GM12892 (cell line): Measurements from ENCODE around the gene ARL2BP.
"Not testable (repeated sequence)": the region's sequence is repeated elsewhere in the genome, so short reads cannot be mapped to it uniquely, and the experiment has no call there.

Source experiments
- POLR2A ChIP-seq: IDR thresholded peaks from 2 replicates; pipeline ENCODE4 v1.6.1; 2011; ENCODE audit warnings: low read depth, low read length, control low read depth
- POLR2AphosphoS5 ChIP-seq: IDR thresholded peaks from 2 replicates; pipeline ENCODE4 v1.6.1; 2011; ENCODE audit warnings: low read depth, low read length, control low read depth

DNA sequence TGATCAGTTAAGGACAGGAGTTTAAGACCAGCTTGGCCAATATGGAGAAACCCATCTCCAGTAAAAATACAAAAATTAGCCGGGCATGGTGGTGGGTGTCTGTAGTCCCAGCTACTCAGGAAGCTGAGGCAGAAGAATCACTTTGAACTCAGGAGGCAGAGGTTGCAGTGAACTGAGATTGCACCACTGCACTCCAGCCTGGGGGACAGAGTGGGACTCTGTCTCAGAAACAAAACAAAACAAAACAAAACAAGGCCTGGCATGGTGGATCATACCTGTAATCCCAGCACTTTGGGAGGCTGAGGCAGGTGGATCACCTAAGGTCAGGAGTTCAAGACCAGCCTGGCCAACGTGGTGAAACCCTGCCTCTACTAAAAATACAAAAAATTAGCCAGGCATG lies 22.3 kb downstream of the ARL2BP start:
- TF ChIP-seq POLR2AphosphoS5, POLR2A: not testable (repeated sequence)
